ENCODE measurements around the gene LMO7.

The LMO7 gene

GRCh38 chr13:75751350-75751749, 115.2 kb downstream of the LMO7 start:
- H3K9me3 ChIP-seq (ENCODE audit: insufficient read depth, low read length): peaks cover 6% of the 10 kb centered on the region; the same call in 1 of the 2 replicates
- no peak for TF ChIP-seq ZNF274 (IDR thresholded peaks at IDR 0.05; ENCODE audit: low read depth, low read length)
- TF ChIP-seq YY1 (IDR thresholded peaks at IDR 0.05; ENCODE audit: insufficient read depth, insufficient read length): no peak
- TF ChIP-seq SUZ12 (IDR thresholded peaks at IDR 0.05; ENCODE audit: extremely low read depth, insufficient read depth, insufficient read length): no peak
- no peaks in the 10 kb centered on the region for H3K4me1 ChIP-seq (ENCODE audit: insufficient read depth, insufficient read length)
- no peaks in the 10 kb centered on the region for H3K36me3 ChIP-seq (ENCODE audit: insufficient read depth, insufficient read length, low read length)
- no peaks in the 10 kb centered on the region for H3K27me3 ChIP-seq (ENCODE audit: insufficient read depth, insufficient read length)
- no peak for DNase-seq (ENCODE audit: low read depth, low spot score)
- no peak overlapping the region for H3K9ac ChIP-seq (ENCODE audit: insufficient read length, low read depth)
- no peak overlapping the region for H3K4me3 ChIP-seq (ENCODE audit: insufficient read length, low read depth)

DNA sequence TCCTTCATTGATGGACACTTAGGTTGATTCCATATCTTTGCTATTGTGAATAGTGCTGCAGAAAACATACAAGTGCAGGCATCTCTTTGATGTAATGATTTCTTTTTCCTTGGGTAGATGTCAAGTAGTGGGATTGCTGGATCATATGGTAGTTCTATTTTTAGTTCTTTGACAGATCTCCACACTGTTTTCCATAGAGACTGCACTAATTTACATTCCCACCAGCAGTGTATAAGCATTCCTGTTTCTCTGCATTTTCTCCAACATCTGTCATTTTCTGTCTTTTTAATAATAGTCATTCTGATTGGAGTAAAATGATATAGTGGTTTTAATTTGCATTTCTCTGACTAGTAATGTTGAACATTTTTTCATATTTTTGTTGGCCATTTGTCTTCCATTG, 116.7 kb downstream of the LMO7 start:
- H3K27me3 ChIP-seq (ENCODE audit: insufficient read depth, insufficient read length): no peaks in the 10 kb centered on the region
- no peak for TF ChIP-seq YY1 (IDR thresholded peaks at IDR 0.05; ENCODE audit: insufficient read depth, insufficient read length)
- TF ChIP-seq SUZ12 (IDR thresholded peaks at IDR 0.05; ENCODE audit: extremely low read depth, insufficient read depth, insufficient read length): no peak
- no peak for TF ChIP-seq ZNF274 (IDR thresholded peaks at IDR 0.05; ENCODE audit: low read depth, low read length)

GRCh38 chr13:75754936-75755335, 118.8 kb downstream of the LMO7 start:
- H3K9ac ChIP-seq (ENCODE audit: insufficient read length, low read depth): no peak overlapping the region
- no peaks in the 10 kb centered on the region for H3K36me3 ChIP-seq (ENCODE audit: insufficient read depth, insufficient read length, low read length)
- H3K9me3 ChIP-seq (ENCODE audit: insufficient read depth, low read length): peaks cover 6% of the 10 kb centered on the region; the same call in 1 of the 2 replicates
- no peak overlapping the region for H3K4me3 ChIP-seq (ENCODE audit: insufficient read length, low read depth)
- TF ChIP-seq YY1 (IDR thresholded peaks at IDR 0.05; ENCODE audit: insufficient read depth, insufficient read length) (no peak), SUZ12 (IDR thresholded peaks at IDR 0.05; ENCODE audit: extremely low read depth, insufficient read depth, insufficient read length) (no peak), ZNF274 (IDR thresholded peaks at IDR 0.05; ENCODE audit: low read depth, low read length) (no peak)
- no peaks in the 10 kb centered on the region for H3K4me1 ChIP-seq (ENCODE audit: insufficient read depth, insufficient read length)
- H3K27me3 ChIP-seq (ENCODE audit: insufficient read depth, insufficient read length): no peaks in the 10 kb centered on the region
- no peak for DNase-seq (ENCODE audit: low read depth, low spot score)

More for the DNA sequence above, 116.7 kb downstream of the LMO7 start:
- Histone ChIP-seq H3K36me3 (ENCODE audit: insufficient read depth, insufficient read length, low read length) (no peaks in the 10 kb centered on the region), H3K4me1 (ENCODE audit: insufficient read depth, insufficient read length) (no peaks in the 10 kb centered on the region), H3K4me3 (ENCODE audit: insufficient read length, low read depth) (no peak overlapping the region), H3K9ac (ENCODE audit: insufficient read length, low read depth) (no peak overlapping the region), H3K9me3 (ENCODE audit: insufficient read depth, low read length) (peaks cover 6% of the 10 kb centered on the region; the same call in 1 of the 2 replicates)
- no peak for DNase-seq (ENCODE audit: low read depth, low spot score)

- Histone ChIP-seq H3K4me1 (ENCODE audit: insufficient read depth, insufficient read length) (no peaks in the 10 kb centered on the region), H3K27me3 (ENCODE audit: insufficient read depth, insufficient read length) (no peaks in the 10 kb centered on the region), H3K9me3 (ENCODE audit: insufficient read depth, low read length) (peaks cover 6% of the 10 kb centered on the region; the same call in 1 of the 2 replicates), H3K36me3 (ENCODE audit: insufficient read depth, insufficient read length, low read length) (no peaks in the 10 kb centered on the region), H3K4me3 (ENCODE audit: insufficient read length, low read depth) (no peak overlapping the region), H3K9ac (ENCODE audit: insufficient read length, low read depth) (no peak overlapping the region)
- no peak for DNase-seq (ENCODE audit: low read depth, low spot score)
- no peak for TF ChIP-seq ZNF274 (IDR thresholded peaks at IDR 0.05; ENCODE audit: low read depth, low read length)
- no peak for TF ChIP-seq SUZ12 (IDR thresholded peaks at IDR 0.05; ENCODE audit: extremely low read depth, insufficient read depth, insufficient read length)
- no peak for TF ChIP-seq YY1 (IDR thresholded peaks at IDR 0.05; ENCODE audit: insufficient read depth, insufficient read length)
These were observed 121.2 kb downstream of the LMO7 start for GRCh38 chr13:75757336-75757735.

GRCh38 chr13:75759531-75759930, 123.4 kb downstream of the LMO7 start:
- no peak for TF ChIP-seq YY1 (IDR thresholded peaks at IDR 0.05; ENCODE audit: insufficient read depth, insufficient read length)
- TF ChIP-seq ZNF274 (IDR thresholded peaks at IDR 0.05; ENCODE audit: low read depth, low read length): no peak
- no peak for TF ChIP-seq SUZ12 (IDR thresholded peaks at IDR 0.05; ENCODE audit: extremely low read depth, insufficient read depth, insufficient read length)
- H3K4me3 ChIP-seq (ENCODE audit: insufficient read length, low read depth): no peak overlapping the region

GRCh38 chr13:75760131-75761021, 124.2 kb downstream of the LMO7 start:
- Histone ChIP-seq H3K4me1 (ENCODE audit: insufficient read depth, insufficient read length) (no peaks in the 10 kb centered on the region), H3K36me3 (ENCODE audit: insufficient read depth, insufficient read length, low read length) (no peaks in the 10 kb centered on the region), H3K9ac (ENCODE audit: insufficient read length, low read depth) (no peak overlapping the region), H3K4me3 (ENCODE audit: insufficient read length, low read depth) (no peak overlapping the region), H3K9me3 (ENCODE audit: insufficient read depth, low read length) (no peaks in the 10 kb centered on the region), H3K27me3 (ENCODE audit: insufficient read depth, insufficient read length) (no peaks in the 10 kb centered on the region)
- no peak for TF ChIP-seq YY1 (IDR thresholded peaks at IDR 0.05; ENCODE audit: insufficient read depth, insufficient read length)
- no peak for TF ChIP-seq ZNF274 (IDR thresholded peaks at IDR 0.05; ENCODE audit: low read depth, low read length)
- TF ChIP-seq SUZ12 (IDR thresholded peaks at IDR 0.05; ENCODE audit: extremely low read depth, insufficient read depth, insufficient read length): no peak
- no peak for DNase-seq (ENCODE audit: low read depth, low spot score)

More at GRCh38 chr13:75759531-75759930, 123.4 kb downstream of the LMO7 start:
- Histone ChIP-seq H3K36me3 (ENCODE audit: insufficient read depth, insufficient read length, low read length) (no peaks in the 10 kb centered on the region), H3K27me3 (ENCODE audit: insufficient read depth, insufficient read length) (no peaks in the 10 kb centered on the region), H3K4me1 (ENCODE audit: insufficient read depth, insufficient read length) (no peaks in the 10 kb centered on the region), H3K9me3 (ENCODE audit: insufficient read depth, low read length) (no peaks in the 10 kb centered on the region), H3K9ac (ENCODE audit: insufficient read length, low read depth) (no peak overlapping the region)
- DNase-seq (ENCODE audit: low read depth, low spot score): no peak

GRCh38 chr13:75761369-75761768, 125.2 kb downstream of the LMO7 start:
- Histone ChIP-seq H3K9me3 (ENCODE audit: insufficient read depth, low read length) (no peaks in the 10 kb centered on the region), H3K4me1 (ENCODE audit: insufficient read depth, insufficient read length) (no peaks in the 10 kb centered on the region), H3K4me3 (ENCODE audit: insufficient read length, low read depth) (no peak overlapping the region), H3K27me3 (ENCODE audit: insufficient read depth, insufficient read length) (no peaks in the 10 kb centered on the region), H3K9ac (ENCODE audit: insufficient read length, low read depth) (no peak overlapping the region), H3K36me3 (ENCODE audit: insufficient read depth, insufficient read length, low read length) (no peaks in the 10 kb centered on the region)
- TF ChIP-seq SUZ12 (IDR thresholded peaks at IDR 0.05; ENCODE audit: extremely low read depth, insufficient read depth, insufficient read length) (no peak), YY1 (IDR thresholded peaks at IDR 0.05; ENCODE audit: insufficient read depth, insufficient read length) (no peak), ZNF274 (IDR thresholded peaks at IDR 0.05; ENCODE audit: low read depth, low read length) (no peak)
- no peak for DNase-seq (ENCODE audit: low read depth, low spot score)

All from NT2/D1 (cell line).